AG08395 (cell line): ENCODE measurements around the gene UQCC2.

ENCODE experiments used
- DNase-seq: peaks from one replicate; pipeline ENCODE4 v3.0.0; 2012; ENCODE audit warnings: mixed read lengths, low spot score

Gene UQCC2

DNA sequence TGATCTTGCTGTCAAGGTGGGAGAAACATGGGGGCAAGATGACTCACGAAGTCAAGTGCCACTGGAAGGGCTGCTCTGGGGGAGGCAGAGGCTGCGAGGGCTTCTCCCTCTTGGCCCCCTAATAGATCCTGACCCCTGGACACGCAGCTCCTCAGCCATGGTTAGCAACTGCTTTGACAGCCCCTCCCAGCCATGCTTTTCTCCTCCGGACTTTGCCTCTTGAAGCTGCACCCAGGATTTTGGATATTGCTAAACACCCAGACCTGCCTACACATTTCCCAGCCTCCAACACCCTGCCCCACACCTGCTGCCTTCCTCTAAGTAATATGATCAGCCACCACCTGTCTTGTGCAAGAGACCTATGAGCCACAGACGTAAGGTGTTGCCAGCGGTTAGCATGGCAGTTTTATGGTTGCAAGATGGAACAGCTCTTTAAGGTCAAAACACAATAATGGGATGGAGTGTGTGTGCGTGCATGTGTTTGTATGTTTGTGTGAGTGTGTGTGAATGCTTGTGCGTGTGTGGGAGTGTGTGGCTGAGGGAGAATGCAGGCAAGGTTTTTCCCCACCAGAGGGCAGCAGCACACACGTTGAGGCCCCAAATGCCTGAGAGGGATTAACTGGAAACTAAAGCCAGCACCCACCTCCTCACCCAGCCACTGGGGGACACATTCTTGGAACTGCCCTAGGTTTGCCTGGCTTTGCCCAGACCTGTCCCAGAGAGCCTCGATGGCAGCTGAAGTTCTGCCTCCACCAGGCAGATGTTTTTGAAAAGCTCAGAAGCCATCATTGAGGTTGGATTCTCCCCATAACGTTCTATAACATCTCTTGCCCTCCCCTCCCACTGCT, 32.7 kb upstream of the UQCC2 start:
- DNase-seq = peak; percentile 86

DNA sequence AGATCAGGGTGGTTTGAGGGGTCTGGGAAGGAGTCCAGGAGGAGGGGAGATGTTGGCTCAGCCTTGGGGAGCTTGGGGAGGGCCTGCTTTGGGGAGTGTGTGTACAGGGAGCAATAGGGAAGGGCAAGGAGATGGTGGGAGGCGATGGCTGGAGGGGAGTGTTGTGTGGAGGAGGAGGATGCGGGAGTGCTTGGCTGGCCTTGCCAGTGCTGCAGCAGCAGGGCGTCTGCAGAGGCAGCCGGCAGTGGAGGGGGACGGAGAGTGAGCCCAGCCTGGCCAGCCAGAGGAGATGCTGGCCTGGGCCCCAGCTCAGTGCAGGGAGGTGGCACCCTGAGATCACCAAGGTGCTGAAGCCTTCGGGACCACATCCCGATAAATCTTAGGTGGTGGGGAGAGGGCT, 31.3 kb upstream of the UQCC2 start:
- DNase-seq = no peak

DNA sequence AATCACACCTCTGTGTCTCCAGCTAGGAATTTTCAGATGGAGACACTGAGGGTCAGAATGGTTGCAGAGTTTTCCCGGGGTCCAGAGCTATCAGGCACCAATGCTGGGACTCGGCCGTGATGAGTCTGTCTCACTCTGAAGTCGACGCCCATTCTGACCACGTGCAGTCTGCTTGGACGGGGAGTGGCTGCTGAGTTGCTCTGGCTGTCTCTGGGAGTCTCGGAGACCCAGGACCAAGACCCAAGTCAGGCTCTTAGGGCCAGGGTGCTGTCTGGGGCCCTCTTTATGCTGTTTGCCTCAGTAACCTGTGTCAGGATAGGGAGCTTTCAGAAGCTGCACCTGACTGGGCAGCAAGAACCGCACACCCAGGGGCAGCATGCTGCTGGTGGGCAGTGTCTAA, 30.6 kb upstream of the UQCC2 start:
- no peak for DNase-seq

DNA sequence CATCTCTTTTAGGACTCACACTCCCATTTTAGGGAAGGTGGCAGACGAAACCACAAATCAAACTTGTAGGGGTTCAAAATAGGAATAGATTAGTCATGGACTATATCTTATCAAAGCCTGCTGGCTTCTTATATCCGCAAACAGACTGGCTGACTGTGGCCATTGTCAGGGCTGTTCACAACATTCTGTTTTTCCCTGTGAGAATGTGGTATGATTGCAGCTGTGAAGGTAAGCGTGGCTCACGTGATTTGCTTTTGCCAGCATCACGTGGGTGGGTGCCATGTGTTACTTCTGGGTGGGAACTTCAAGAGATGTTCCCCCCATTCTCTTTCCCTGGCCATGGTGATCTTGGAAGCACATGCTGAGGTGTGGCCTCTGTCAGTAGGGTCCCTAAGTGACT, 29.3 kb upstream of the UQCC2 start:
- DNase-seq = no peak

DNA sequence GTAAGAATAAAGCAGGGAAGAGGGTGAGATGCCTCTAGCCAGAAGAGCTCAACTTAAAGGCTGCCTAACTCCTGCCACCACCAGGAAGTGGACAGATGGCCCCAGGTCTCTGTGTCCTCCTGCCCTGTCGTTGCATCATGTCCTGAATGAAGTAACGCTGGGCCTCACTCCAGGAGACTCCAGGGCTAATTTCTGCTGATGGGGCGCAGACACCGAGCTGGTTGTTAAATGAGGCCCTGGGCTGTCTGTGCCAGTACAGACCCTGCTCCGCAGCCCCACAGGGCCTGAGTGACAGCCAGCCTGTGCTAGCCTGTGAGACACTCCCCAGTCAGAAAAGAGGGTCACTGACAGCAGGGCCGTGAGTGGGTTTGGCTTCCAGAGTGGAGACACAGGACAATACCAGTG, 28.7 kb upstream of the UQCC2 start:
- no peak for DNase-seq

DNA sequence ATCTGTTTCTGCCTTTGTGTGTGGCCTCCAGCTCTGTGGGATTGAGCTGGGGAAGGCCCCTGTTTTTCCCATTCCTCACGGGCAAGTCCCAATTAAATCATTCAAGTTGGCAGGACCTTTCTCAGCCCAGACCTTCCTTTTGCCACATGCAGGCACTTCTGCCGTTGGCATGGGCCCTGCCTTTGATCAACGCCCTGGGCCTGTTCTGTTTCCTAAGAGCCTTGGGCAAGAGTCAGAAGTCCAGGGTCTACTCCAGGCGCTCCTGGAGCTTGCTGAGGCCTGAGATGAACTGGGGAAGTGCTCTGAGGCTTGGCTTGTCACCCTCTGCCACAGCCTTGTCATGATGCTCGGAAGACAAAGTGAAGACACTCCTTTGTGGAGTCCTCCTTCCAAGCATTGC, 28.1 kb upstream of the UQCC2 start:
- DNase-seq = no peak

DNA sequence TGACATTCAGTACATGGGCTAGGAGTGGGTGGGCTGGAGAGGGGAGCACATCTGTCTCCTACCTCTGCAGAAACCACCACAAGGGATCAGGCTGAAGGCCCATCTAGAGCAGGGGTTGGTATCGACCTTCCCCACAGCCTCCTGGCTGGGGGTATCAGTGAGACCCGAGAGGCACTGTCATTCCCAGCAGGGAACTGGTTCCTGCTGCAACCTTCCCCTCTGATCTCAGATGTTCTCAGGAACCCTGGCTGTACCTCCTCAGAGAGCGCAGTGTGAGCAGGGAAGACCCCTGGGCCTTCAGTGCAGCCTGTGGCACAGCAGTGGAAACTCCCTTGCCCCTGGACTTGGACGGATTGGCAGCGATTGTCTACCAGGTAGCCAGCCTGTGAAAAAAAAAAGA, 27.4 kb upstream of the UQCC2 start:
- no peak for DNase-seq

DNA sequence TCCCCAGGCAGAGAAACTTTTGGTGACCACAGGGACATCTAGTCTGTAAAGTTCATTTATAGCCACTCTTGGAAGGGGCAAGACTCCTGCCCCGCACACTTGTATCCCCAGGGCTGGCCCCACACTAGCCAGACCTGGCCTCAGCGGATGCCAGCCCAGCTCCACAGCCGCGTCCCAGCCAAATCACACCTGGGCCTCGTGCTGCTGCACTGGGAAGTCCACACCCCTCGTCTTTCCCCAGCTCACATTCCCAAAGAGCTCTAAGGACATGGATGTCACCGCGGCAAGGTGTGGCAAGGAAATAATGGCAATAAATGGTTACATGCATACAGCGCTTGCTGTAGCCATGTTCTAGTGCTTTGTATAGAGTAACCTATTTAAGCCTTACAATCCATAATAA, 26.7 kb upstream of the UQCC2 start:
- DNase-seq = no peak

DNA sequence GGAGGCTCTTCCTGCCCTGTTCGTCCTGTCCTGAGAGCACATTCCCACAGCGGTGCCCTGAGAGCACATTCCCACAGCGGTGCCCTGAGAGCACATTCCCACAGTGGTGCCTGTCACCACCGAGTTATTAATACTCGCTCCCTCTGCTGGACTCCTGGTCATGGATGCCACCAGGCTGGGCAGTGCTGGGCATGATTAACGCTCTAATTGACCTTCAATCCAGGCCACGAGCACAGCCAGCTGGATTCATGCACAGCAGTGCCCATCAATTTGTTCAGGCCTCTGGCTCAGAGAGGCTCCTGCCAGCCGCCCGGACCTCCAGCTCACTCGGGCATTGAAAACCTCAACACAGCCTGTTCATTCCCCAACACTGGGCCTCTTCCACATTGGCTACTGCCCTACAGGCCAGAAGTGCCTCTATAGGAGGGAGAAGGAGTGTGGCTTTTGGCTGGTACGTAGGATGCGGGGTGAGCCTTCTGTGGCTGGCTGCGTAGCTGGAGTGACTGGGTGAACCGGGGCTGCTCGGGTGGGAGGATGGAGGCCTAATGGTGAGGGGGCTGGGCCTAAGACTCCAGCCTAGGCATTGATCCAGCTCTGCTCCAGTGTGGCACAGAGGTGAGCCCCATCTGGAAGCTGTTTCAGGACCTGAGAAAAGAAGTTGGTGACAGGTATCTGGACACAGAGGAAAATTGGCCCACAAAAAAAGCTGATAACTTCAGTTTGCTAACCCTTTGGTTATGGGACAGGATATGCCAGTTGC, 25.9 kb upstream of the UQCC2 start:
- no peak for DNase-seq

DNA sequence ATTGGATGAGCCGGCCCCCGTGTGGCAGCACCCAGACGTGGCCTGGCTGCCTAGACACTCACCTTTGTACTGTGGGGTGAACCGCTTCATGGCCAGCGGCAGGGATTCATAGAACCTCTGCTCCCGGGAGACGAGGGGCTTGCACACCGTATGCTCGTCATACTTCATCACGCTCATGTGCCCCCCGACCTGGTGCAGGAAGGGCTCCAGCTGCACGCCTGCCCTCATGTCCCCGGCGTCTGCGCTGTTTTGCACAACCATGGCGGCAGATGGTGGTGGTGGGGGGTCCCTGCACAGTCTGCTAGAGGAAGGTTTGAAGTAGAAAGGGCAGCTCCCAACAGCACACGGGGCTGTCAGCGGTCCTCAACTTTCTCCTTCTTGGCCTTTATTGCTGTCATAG, 23.7 kb upstream of the UQCC2 start:
- DNase-seq = no peak

DNA sequence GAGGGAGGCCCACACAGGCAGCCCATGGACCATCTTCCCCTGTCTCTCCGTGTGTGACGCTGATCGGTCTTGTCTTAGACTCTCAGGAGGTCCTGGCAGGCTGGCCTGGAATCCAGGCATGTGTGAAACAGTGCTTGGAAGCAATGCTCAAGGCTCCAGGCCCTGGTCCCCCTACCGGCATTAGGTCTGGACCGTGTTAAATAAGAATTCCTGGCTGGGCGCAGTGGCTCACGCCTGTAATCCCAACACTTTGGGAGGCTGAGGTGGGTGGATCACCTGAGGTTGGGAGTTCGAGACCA, 22.2 kb upstream of the UQCC2 start:
- no peak for DNase-seq

DNA sequence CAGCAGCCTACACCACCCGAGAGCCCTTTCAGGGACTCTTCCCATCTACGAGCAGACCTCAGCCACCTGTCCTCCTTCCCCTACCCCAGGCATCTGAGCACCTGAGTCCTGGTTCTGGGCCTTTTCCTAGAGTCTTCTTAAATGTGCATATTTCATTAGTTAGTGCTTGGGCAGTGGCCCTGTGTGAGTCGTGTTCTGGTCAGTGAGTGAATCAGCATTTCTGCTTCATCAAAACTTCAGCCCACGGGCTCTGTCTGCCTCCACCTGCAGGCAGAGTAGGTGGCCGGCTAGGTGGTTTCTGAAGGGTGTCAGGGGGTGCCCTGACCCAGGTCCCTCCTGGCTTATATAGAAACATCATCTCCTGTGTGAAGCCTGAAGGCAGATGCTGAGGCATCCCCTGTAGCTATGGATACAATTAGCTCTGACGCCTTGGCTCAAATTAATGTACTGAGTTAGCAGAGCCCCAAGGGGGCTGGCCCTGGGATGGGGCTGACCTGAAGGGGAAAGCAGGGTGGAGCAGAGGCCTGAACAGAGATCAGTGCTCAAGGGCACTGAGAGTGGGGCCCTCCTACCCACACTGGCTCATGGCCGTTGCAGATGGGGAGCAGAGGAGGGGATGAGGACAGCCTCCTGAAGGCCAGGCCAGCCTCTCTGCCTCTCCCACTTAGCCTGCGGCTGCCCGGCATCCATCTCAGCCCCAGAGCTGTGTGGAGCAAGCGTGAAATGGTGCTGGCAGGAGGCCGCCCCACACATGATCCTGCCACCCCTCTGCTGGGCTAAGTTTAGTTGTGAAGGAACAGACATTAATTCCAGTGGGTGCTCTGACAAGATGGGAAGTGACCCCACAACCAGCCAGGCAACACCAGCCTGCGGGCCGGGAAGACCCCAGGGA, 21.6 kb upstream of the UQCC2 start:
- DNase-seq = no peak

DNA sequence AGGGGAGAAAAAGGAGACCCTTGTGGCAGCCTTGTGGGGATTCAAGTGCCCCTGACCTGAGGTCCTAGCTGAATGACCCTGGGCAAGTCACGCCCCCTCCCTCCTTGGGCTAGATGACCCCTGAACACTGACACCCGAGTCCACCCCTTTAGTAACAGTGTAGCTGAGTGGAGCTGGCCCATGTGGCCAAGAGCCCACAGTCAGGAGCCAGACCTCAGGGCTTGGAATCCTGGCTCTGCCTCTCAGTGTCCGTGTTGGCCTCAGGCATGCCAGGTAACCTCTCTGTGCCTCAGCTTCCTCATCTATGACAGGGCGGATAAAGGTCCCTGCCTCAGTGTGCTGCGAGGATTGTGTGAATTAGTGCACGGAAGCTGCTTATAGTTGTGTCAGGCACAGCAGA, 20.9 kb upstream of the UQCC2 start:
- no peak for DNase-seq

DNA sequence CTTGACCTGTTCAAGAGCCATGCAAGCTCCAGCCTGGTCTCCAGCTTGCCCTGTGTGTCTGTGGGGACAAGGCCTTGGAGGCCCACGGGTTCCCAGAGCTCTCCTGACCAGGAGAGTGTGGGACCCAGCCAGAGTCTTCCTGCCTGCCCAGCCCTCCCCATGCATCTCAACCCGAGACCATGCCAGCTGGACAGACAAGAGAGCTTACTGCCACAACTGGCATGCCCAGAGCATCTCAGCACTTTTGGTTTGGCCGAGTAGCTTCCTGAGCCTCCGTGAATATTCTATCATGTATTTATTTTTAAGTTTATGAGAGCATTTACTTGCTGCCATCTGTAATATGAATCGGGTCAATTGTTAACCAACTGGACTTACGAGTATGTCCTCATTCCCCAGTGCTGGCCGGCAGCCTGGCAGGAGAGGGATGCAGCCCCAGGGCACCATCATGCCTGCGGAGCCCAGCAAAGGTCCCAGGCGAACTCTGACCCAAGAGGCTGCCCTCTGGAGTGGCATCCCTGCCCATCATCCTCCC, 20.3 kb upstream of the UQCC2 start:
- no peak for DNase-seq

DNA sequence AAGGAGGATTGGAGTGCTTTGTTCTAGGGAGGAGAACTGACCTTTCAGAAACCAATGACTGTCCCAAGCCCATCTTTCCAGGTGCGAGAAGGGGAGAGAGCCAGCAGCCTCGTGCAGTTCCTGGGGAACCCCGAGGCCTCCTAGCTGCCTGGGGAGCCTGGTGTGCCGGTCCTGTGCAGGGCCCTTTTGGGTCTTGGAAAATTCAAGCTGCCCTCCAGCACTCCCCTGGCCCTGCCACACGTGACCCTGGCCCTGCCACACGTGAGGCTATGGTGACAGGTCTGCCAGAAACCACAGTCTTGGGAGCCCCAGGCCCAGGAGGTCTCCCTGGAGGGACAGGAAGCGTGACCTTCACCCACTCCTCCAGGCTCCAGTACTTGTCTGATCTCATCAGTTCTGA, 19.5 kb upstream of the UQCC2 start:
- DNase-seq = no peak

DNA sequence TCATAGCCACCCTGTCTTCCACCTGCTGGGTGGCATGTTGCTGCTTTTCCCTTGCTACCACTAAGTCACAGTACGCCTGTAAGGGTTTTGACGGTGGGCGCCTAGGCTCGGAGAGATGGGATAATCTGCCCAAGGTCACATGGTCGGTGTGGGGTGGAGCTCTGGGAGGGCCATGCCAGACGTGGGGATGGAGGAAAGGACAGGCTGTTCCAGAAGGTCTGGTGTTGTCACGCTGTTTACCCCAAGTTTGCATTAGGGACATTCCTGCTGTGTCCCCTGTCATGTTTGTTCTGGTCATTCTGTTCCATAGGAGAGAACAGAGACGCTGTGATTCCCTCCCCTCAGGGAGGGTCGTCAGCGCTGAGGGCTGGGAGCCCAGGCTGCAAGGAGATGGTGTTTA, 19.1 kb upstream of the UQCC2 start:
- DNase-seq = no peak

DNA sequence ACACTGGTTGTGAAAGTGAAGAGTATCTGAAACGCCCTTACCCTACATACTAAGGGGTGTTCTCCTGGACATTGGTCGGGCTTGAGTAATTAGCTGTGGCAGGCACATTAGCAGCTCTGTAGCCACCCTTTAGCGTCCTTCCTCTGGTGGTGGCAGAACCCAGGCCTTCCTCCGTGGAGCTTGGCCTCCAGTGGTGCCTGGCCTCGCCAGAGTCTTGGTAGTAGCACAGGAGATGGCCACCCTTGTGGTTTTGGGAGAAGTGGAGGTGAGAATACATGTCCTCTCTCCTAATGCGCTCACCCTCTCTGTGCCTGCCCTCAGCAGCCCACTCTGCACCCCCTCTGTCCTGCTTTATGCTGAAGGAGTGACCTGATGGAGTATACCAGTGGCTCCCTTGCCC, 17.6 kb upstream of the UQCC2 start:
- no peak for DNase-seq

DNA sequence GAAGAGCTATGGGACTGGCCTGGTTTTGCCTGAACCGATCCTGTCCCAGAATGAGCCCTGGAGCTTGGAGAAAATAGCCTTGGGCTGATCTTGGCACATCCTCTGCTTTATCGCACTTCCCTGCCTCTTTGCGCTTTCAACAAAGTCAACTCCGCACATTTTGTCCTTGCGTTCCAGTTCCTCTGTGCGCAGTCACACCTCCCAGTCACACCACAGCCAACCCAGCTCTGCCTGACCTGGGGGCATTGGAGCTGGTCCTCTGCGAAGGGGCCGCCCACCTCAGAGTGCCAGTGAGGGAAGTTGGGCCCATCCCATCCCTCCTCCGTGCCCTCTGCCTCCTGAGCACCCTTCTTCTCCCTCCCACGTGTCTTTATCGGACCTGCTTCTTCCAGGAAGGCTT, 16.9 kb upstream of the UQCC2 start:
- no peak for DNase-seq

DNA sequence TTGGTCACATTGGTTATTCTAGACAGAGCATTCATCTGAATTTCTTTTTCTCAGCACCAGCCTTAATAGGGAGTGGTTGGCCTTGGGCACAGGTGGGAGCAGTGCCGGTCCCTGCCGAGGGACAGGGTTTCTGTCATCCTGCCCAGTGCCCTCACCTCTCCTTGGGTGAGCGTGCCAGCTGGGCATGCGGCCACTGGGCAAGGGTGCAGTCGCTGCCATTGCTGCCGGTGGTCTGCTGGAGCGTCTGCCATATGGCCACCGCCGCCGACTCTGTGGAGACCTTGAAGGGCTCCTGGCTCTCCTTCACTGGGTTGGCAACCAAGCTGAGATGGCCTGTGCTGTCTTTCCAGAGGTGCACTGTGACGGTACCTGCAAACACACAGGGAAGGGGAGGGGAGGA, 16.4 kb upstream of the UQCC2 start:
- DNase-seq = no peak

DNA sequence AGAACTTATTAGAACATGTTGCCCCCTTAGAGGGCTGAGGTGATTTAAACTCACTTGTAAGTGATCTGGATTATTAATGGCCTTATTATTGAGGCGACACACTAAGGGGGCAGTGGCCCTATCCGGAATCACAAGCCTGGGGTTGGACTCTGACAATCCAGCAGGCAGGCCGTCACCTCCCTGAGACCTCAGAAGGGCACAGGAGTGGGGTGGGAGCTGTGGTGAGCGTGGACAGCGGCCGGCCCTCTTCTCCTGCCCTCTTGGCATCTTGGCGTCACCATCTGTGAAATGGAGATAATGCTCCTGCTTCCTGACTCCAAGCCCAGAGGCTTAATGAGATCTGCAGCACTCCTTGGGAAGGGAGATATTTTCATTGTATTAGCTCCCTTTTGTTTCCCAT, 15.6 kb upstream of the UQCC2 start:
- DNase-seq = no peak

DNA sequence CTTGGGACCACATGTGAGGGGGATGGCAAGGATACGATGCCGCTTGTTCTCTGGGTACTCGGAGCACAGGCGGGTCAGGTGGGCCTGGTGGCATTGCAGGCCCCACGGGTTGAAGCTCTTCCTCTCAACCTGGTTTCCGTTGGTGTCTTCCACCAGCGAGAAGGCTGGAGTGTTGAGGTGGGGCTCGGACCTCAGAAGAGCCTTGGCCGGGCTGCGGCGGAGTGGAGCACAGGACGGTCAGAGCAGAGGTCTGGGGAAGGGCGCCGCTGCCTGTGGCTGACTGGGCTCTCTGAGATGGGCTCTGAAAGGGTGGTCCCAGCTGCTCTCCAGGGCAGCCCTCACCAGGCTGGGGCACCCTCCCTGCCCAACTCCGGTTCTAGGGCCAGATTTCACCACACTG, 15.2 kb upstream of the UQCC2 start:
- no peak for DNase-seq

DNA sequence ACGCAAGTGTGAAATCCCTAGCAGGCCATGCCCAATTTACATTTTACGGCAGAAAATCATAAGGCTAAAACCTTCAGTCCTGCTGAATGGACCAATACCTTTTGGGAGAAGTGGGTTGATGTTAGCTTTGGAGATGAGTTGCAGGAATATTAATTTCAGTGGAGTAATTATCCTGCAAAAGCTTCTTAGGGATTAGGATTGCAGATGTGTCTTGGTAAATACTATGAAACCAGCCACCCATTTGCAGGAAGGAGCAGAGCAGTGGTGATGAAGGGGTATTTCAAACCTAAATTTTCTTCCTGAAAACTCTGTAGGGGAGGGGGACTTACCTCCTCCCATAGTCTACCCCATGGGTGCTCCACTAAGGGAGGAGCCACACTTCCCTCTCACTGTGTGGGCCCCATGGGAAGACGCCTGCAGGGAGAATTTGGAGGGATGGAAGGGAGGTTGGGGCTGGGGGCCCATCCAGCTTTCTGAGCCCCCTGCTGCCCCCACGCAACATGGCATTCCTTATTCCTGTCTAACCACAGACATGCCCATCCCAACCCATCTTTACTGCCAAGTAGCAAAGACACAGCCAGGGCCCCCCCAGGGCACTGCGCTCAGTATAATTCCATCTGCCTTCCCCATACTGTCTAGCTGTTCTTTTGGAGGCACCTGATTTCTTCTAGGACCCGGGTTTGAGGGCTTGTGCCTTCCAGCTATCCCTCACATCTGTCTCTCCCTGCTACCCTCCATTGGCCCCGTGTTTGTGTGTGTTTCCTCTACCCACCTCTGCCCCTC, 14.6 kb upstream of the UQCC2 start:
- no peak for DNase-seq
